NCI-H187 (cell line): Measurements from ENCODE around the gene FCRL2.

ENCODE experiments used
- DNase-seq, 2 experiments: peaks; one replicate each; lab custom pipeline; 2025; lab: John Stamatoyannopoulos, UW

The FCRL2 gene, protein sequence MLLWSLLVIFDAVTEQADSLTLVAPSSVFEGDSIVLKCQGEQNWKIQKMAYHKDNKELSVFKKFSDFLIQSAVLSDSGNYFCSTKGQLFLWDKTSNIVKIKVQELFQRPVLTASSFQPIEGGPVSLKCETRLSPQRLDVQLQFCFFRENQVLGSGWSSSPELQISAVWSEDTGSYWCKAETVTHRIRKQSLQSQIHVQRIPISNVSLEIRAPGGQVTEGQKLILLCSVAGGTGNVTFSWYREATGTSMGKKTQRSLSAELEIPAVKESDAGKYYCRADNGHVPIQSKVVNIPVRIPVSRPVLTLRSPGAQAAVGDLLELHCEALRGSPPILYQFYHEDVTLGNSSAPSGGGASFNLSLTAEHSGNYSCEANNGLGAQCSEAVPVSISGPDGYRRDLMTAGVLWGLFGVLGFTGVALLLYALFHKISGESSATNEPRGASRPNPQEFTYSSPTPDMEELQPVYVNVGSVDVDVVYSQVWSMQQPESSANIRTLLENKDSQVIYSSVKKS

DNA sequence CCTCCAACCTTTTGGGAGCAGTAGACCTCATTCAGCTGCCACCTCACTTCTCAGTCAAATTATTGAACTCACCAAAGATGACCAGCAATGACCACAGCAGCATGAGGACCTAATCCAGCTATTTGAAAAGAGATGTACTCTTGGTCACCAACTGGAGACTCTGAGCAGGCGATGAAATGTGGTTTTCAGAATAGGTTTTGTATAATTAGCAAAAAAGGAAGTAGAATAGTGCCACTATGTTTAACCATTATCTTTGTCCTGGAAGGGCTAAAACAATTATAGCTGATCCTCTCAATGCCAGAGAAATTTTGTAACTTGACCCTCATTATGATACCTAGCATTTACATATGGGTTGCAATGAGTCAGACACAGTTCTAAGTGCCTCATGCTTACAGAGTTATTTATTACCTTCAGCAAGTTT is at the start of gene FCRL2:
Gene FCRL2, minus strand, starts transcription at position 162 of the 421 bp plus-strand sequence. Its CDS starts 59 bp downstream, at position 103.
- no peak for DNase-seq

DNA sequence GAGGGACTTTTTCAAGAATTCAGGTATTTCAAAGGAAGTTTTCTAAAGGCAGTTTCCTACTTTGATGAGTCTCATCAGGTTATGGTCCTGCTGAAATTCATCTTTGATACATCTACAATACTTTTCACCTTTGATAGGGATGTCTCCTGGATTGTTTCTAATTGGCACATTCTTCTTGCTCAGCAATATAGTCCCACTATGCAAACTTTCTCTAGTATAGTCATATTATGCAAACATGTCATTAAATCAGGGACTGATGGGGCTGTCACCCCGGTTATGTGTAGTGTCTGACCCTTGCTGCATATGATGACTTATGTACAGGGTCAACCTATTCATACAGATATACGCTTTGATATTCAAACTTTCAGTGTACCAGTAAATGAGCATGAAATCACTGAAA is 43.4 kb upstream of the FCRL2 start:
- DNase-seq = no peak

DNA sequence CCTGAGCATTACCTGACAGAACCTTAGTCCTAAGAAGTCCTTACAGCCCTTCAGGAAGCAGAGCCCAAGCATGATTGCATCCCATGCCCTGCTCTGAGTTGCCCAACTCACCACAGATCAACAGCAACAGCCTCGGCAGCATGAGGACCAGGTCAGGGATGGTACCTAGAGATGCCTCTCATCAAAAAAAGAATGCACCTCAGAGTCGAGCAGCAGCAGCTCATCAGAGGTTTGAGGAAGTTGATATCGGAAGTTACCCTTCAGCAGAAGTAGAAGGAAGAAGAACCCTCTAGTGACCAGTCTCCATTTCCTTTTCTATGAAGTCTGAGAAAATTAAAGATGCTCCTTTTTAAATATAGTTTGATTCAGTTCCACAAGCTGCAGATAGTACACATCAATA is 43.0 kb upstream of the FCRL2 start, which contains the start of gene FCRL1:
Gene FCRL1, minus strand, starts transcription at position 225 of the 400 bp plus-strand sequence. Its CDS starts 83 bp downstream, at position 142.
- no peak for DNase-seq

DNA sequence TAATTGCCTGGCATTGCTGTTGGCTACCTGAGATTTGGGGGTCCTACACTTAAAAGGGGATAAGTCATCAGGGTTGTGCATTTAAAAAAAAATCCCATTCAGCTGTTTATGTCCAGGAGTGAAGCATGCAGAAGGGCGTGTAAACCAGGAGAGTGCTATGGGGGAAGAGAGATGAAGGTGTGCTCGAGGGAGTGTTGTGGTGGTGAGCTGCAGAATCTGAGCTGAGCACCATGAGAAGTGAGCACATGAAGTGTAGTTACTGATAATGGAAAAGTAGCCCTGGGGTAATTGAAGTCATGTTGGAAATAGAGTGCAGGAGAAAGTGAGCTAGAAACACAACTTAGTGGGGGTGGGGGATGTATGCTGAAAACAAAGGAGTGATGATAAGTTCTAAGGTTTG is 42.3 kb upstream of the FCRL2 start:
- no peak for DNase-seq

DNA sequence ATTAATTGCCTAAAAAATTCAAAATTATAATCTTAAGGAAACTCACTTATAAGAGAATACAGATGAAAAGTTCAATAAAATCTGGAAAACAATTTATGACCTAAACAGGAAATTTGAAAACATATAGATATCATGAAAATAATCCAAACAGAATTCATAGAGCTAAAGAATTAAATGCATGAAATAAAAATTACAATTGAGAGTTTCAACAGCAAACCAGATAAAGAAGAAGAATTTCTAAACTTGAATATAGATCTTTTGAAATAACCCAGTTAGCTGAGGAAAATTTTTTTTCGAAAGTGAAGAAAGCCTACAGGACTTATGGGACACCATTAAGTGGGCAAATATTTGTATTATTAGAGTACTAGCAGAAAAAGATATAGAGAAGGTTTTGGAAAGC is 36.3 kb upstream of the FCRL2 start:
- DNase-seq = no peak

DNA sequence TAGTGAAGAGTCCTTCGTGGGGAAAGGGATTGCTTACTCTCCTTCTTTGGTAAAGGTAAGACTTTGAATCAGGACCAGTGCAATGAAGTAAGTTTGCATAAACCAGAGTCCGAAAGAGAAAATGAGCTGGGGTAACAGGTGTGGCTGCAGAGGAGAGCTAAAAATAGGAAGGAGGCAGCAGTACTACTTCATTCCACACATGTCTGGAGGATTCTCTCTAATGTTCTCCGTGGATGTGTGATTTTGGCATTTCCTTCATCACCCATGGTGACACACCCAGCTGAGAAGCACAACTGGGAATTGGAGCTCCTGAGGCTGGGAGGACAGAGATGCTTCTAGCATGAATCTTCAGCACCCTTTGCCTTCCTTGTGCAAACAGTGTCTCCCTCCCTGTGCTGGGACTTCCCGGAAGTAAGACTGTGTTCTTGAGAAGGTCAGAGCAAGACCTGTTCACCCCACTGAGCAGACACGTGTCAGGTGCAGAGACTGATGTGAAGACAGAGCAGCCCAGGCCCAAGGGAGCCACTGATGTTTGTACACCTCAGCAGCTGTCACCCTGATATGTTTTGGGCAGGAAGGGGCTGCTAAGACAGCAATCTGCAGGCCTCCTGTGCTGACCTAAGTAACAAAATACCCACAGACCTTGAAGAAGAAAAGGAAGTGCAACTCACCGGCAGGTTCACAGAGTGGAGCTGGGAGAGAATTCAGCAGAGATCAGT is 29.7 kb upstream of the FCRL2 start:
- DNase-seq = no peak

DNA sequence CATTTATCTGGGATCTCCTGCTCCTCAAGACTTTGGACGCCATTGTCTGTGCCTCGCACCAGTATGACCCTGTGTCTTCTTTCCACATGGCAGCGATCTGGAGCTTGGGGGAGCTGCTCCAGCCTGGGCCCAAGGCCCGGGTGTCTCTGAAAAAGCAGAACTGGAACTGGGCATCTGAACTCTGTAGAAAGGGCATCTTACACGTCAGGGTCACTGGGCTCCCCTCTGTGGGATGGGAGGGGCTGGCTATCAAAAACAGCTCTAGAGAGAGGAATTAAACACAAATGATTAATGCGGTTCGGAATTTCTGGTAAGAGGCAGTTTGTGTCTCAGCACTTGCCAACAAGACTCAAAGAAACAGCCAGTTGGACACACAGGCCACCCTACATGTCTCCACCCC is 26.9 kb upstream of the FCRL2 start:
- DNase-seq = no peak

DNA sequence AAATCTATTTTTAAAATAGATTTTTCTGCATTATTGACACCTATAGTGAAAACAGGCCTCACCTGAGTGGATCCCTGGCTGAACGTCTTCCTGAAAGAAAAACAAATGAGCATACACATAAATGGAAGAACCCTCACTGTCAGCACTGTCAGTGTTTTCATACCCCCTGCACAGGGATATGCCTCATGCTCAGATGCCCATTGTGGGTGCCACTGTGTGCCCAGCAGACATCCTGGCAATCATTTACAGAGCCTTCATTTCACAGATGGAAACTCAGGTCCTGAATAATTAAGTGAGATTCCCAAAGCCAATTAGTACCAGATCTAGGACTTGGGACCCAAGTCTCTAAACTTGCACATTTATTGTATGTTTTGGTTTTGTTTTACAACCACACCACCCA is 23.1 kb upstream of the FCRL2 start:
- no peak for DNase-seq

DNA sequence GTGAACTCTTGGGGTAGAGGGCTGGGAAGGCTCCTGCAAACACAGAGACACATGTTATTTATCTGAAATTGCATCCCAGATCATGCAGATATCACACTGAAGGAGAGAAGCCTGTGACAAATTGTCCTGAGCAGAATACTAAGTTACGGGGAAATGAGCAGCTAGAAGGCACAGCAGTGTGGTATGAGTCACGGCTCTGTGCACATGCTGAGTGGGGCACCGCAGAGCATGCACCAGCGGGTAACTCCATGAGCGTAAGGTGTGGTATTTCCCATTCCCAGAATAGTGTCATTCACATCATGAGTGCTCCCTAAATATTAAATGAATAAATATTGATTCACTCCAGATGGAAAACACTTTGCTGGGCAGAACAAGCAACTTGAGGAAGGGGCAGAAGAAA is 21.3 kb upstream of the FCRL2 start:
- no peak for DNase-seq

DNA sequence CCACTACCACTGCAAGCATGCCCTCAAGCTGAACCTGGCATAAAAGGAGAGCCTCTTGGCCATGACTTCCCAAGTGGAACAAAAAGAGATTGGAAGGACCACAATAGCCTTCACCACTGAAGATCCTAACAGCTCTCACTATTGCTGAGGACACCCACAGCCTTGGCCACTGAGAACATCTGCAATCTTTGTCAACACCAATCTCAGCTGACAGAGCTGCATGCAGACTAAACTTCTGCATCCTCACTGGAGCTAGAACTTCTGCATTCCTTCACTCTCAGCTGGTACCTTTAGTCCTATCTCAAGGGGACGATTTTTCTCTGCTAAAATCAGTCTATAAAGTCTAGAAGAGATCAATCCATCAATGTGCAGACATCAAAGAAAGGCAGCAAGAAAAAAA is 8.3 kb upstream of the FCRL2 start:
- no peak for DNase-seq

DNA sequence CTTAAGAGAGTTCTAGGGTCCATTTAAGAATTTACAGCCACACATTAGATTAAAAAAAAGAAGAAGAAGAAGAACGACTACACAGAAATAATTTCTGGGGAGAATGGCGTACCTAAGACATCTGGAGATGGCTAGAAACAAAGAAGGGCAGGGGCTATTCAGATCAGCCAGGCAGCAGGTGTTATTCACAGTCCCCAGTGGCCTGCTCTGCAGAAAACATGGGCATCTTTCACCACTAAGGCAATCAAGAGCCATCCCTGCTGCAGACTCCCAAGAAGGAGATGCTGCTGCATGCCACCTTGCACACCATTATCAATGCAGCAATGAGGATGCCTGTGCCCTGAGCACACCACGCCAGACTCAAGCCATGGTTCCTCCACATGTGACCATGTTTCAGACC is 7.9 kb upstream of the FCRL2 start:
- DNase-seq = no peak

DNA sequence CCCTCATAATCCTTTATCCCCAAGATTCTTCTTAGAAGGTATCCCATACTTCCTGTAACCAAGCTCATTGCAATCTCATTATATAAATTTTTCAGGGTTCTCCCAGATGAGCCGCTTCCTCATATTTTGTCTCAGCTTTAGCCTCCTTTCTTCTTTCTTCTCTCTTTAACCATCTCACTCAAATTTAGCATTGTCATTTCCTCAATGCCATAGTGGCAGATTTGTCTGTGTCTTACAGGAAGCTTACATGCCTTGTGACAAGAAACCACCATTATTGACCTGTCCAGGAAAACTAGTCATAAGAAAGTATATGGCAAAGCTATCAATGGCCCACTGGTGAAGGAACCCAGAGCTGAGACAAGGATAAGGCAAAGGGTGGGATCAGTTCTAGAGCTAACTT is 6.0 kb upstream of the FCRL2 start:
- no peak for DNase-seq

DNA sequence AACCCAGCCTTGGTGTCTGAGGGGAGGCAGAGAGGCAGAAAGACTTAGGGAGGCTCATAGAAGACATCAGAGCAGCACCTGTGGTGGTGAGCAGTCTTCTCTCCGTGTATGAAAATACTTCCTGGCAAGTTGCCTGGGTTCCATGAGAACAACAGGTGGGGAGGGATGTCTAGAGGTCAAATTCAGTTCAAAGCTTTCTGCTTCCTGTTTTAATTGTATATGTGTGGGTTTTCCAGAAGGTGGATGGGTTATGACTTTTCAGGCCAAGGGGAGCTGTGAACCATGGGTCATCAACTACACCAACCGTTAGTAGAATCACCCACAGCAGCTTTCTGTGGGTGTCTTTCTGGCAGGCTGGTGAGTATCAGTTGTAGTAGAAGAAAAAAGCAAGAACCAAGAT is 4.1 kb upstream of the FCRL2 start:
- no peak for DNase-seq

DNA sequence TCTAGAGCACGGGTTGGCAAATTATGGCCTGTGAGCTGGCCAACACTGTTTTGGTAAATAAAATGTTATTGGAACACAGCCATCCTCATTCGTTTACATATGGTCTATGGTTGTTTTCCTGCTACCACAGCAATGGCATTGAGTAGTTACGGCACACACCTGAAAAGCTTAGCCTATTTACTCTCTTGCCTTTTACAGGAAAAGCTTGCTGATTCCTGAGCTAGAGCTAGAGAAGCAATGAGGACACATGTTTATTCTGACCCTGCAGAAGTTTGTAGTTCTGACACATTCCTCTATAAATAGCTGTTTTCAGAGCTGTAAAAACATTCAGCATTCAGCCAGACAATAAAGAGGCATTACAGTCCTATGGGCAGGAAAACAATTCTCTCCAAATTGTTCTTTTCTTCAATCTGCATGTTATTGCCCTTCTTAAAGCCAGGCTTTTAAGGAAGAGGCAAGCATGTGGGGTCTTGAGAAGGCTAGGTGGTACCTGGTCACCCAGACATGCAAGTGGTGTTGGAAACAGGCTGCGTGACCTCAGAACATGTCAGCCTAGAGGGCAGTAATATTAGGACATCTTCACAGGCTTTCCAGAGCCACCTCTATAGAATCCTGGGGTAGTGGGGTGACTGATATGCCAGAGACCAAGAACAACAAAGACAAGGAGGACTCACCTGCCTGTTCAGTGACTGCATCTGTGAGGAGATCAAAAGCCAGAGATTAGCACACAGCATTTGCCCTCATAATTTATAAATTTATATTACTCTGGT is 1.6 kb downstream of the FCRL2 start:
- DNase-seq = no peak

DNA sequence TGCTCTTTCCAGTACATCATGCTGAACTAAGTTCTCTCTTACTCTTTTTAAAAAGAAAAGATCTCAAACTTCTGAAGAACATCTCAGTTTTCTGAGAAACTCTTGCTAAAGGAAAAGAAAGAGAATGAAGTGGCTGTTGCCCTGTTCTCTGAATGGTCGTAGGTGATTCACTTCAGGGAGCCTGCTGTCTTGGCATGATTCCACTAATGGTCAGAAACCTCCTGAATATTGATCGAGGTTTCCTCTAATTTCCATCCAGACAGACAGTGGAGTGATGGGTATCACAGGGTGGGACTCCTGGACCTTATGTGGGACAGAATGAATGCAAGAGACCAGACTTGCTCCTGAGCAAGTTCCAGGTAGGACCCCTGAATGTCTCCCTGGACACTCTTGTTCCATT is 2.5 kb downstream of the FCRL2 start:
- DNase-seq = no peak

DNA sequence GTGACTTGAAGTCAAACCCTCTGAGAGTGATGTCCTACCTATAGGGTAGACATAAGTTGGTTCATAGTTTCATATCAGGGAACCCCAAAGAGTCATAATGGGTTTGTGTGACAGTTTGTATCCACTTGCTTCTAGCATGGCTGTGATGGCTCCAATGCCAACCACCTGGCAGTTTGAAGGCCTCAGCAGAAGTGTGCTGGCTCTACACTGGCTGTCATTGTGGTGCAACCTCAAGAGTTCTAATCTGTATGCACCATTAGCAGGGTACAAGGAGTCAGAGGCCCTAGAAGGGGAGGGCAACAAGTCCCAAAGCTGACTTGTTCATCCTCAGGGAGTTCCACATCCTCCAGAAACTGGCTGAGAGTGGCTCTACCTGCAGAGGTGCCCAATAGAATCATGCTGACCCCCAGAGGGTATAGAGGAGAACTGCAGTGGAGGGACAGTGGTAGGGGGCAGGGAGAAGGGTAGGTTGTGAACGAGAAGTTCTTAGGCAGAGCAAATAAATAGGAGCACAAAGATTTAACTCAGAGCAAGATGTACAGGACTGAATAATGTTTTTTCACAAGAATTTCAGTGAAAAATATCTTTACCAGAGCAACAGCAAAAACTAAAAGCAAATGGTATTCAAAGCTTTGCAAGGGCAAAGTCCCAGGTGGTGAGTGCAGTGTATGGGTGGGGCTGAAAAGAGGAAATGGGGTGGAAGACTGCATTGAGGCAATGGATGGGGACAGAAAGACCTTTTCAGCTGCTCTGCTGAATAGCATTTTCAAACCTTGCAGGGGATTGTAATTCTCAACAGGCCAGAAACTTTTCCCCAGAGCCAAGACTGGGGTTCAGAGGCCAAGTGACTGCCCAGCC is 3.2 kb downstream of the FCRL2 start:
- no peak for DNase-seq

DNA sequence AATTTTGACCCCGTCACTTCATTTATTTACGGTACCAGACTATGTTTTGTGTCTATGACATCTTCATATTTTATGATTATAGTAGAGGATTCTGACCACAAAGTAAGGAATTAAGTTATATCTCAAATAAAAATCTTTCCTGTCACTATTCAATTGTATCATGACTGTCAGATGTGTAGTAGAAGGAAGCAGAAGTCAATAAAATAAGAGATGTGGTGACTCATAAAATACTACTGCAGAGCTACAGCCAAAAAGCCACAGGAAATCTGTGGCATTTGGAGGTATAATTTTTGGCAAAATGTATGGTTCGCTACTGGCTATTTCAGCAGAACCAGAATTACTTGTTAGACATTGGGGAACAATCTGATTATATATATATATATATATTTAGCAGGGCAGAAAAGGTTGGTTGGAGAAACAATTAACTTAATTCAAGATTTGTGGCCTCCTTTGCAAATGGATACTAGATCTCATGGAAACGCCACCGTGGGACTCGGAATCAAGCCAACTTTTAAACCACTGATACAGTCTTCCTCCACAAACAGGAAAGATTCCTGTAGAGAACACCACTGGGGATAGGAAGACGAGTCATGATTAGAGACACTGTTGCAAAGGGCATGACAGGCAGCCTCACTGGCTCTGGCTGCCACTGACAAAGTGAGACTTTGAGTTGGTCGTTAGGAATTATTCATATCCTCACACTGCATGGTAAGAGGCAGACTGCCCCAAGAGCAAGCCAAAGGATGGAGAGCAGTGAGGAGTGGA is 5.1 kb downstream of the FCRL2 start:
- no peak for DNase-seq

DNA sequence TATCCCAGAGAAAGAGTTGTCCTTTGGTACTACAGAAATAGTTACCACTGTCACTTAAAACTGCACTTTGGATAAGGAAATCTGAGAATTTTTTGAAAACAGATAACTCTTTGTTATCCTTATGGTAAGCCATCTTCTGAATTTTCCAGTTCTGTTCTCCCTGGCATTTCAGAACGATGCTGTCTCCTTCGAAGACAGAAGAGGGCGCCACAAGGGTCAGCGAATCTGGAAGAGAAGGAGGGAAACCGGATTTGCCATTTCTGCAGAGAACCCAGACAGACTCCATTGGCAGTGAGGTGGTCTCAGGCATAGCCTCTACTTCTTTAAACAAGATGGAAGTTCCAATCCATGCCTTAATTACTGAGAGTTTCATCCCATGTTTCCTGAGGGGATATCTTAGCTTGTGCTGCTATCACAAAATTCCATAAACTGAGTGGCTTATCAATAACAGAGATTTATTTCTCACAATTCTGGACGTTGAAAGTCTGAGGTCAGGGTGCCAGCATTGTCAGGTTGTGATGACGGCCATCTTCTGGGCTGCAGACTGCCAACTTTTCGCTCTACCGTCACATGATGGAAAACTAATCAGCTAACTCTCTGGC is 6.4 kb downstream of the FCRL2 start:
- DNase-seq = no peak

DNA sequence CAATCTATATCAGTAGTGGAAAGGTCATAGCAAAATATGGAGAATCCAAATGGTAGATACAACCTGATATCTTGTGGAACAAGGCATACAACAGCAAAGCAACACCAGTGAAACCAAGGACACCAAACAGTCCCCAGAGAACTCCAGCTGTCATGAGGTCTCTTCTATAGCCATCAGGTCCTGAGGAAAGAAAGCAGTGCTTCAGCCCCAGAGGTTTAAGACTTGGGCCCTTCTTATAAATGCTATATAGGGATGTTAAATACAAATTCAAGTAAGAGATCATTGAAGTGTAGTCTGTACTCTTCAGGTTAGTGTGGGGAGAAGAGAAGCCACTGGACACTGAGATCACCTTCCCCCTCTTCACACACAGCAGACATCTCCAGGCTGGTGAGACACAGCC is 10.1 kb downstream of the FCRL2 start:
- DNase-seq = no peak

DNA sequence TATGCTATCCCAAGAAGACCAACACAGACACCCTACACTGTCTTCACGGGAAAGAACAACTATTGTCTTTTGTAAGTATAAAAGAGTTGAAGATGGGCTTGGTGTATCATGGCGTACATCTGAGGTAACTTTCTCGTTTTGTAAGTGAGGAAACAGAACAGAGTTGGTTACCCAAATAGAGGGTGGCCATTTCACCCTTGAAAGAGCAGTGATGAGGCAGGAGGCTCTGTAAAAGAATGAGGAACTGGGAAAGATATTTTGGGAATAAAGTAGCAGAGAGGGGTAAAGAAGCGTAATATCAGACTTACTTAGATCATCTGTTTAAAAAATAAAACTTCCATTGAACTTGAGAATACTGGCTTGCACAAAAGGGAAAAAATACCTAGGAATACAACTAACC is 18.9 kb downstream of the FCRL2 start:
- no peak for DNase-seq
